Thyroid gland (tissue), 4 donors: ENCODE results near the gene SH3RF3. TPM values are rescaled to one million over a fixed set of nuclear protein-coding genes. Genes with fewer than 3 reads are reported as not detected.

ENCODE experiments used
- DNase-seq, 2 donors: peaks; one replicate each; pipeline ENCODE4 v3.0.0-alpha.2; 2019
- H3K27ac ChIP-seq, 3 donors: fragments of 200-600 bp; sonication (generic); 1 replicate in 2 of 3; 2 replicates in 1 of 3; pipeline ENCODE4 v1.5.1; 2016 to 2019; ENCODE audit warnings: mild to moderate bottlenecking in 1 of 3, moderate library complexity in 1 of 3
- H3K27me3 ChIP-seq: fragments of 200-600 bp; sonication (generic); one replicate; pipeline ENCODE4 v1.5.1; 2019
- H3K36me3 ChIP-seq, 2 donors: fragments of 200-600 bp; sonication (generic); one replicate each; pipeline ENCODE4 v1.5.1; 2016 to 2019
- H3K4me1 ChIP-seq, 2 donors: fragments of 200-600 bp; sonication (generic); one replicate each; pipeline ENCODE4 v1.5.1; 2017 to 2019
- H3K4me3 ChIP-seq, 3 donors: fragments of 200-600 bp; sonication (generic); replicated peaks in 1 of 3; 1 replicate in 2 of 3; 2 replicates in 1 of 3; pipeline ENCODE4 v1.5.1; 2016; ENCODE audit warnings: mild to moderate bottlenecking in 1 of 3
- H3K9me3 ChIP-seq: fragments of 200-600 bp; sonication (generic); one replicate; pipeline ENCODE4 v1.5.1; 2017
- POLR2A ChIP-seq, 2 donors: fragments of 450-650 bp; IDR thresholded peaks; one replicate each; pipeline ENCODE4 v1.6.1; 2017; ENCODE audit warnings: antibody characterized with exemption in 2 of 2, mild to moderate bottlenecking in 2 of 2, moderate library complexity in 1 of 2
- WGBS, 2 donors: methylation state at CpG; one replicate each; pipeline ENCODE4 v1.1.5; 2017; 5-methylcytosine and 5-hydroxymethylcytosine counted together
- intact Hi-C: fragments of 100-400 bp; cut with DNase I; formaldehyde crosslinking; loops from one replicate; pipeline ENCODE4 v1.15.1; 2023
- total RNA-seq, 4 donors: library from RNA; depleted of rRNA; stranded (reverse); fragments of >200 nt; gene quantifications; one replicate each; pipeline ENCODE4 v1.2.3, GENCODE V29; 2016
- TF ChIP-seq, protein P1 (sequence below), 6 experiments: fragments of 200-600 bp in 3 of 6; fragments of 450-650 bp in 3 of 6; sonication (generic) in 3 of 6; IDR thresholded peaks; one replicate each; pipeline ENCODE4 v1.5.1; 2016 to 2019; ENCODE audit warnings: antibody characterized with exemption in 6 of 6, mild to moderate bottlenecking in 2 of 6, inconsistent platforms in 1 of 6, moderate library complexity in 1 of 6

The SH3RF3 gene
- total RNA-seq, 4 donors from 2014 or later: 2.1 to 7.4 (median 2.8) TPM

DNA sequence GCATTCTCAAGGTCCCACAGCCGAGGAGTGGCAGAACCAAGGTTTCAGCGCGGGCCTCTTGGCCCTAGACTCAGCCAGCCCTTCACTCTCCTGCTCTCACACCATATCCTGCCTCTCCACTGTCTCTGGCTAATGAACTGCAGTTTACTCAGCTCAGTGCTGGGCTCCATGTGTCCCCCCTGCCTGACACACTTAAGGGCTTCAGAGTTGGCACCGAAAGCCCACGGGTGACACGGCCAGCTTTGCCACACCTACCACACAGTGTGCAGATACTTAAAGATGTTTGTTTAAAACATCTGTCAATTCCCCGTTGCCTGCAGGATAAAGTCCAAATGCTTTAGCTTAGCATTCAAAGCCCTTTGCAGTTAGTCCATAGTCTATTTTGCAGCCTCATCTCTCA lies 243.6 kb downstream of the SH3RF3 start:
- Histone ChIP-seq H3K4me3 (no peak overlapping the region), H3K9me3 (no peaks in the 10 kb centered on the region), H3K27me3 (no peaks in the 10 kb centered on the region), H3K36me3 (no peaks in the 10 kb centered on the region), H3K27ac (no peak overlapping the region), H3K4me1 (peaks cover 4 to 9% of the 10 kb centered on the region in 2 donors)
- peak; percentile 71 to 75 for DNase-seq
- 34 to 42% methylated on average over 6 to 7 of the region's 7 CpGs for WGBS, 2 donors
- intact Hi-C loops: no loop called here
- TF ChIP-seq POLR2A (IDR thresholded peaks at IDR 0.05): no peak
- TF ChIP-seq, protein P1, sequence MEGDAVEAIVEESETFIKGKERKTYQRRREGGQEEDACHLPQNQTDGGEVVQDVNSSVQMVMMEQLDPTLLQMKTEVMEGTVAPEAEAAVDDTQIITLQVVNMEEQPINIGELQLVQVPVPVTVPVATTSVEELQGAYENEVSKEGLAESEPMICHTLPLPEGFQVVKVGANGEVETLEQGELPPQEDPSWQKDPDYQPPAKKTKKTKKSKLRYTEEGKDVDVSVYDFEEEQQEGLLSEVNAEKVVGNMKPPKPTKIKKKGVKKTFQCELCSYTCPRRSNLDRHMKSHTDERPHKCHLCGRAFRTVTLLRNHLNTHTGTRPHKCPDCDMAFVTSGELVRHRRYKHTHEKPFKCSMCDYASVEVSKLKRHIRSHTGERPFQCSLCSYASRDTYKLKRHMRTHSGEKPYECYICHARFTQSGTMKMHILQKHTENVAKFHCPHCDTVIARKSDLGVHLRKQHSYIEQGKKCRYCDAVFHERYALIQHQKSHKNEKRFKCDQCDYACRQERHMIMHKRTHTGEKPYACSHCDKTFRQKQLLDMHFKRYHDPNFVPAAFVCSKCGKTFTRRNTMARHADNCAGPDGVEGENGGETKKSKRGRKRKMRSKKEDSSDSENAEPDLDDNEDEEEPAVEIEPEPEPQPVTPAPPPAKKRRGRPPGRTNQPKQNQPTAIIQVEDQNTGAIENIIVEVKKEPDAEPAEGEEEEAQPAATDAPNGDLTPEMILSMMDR (IDR thresholded peaks at IDR 0.05): no peak

DNA sequence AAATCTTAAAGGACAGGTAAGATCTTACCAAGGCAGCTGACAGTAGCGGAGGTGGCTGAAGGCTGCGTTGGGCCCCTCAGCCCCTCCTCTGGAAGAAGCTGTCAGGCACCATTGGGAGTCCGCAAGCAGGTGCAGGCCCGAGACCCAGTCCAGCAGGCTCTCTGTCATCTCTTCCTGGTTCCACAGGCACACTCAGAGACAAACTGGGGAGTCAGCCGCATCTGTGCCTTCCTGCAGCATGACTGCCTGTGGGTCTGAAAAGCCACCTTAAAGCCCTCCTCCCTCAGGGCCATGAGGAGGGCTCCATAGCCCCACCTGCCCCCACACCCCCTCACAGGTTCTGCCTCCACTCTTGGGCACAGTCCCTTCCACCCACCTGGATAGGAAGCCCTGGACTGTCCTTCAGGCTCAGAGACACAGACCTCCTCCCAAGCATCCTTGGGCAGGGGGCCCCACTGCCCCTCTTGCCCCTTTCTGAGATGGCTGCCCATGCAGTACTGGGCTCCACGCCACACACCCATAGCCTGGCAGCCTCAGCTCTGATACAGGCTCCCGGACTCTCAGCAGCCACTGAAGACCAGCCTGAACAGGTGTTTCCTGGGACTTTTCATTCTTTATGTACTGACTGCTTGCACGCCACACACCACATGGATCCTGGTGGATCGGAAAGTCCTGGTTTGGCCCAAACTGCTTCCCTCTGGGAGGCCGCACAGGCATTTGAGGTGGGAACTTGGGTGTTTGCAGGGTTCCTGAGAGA lies 245.0 kb downstream of the SH3RF3 start:
- TF ChIP-seq, protein P1 (IDR thresholded peaks at IDR 0.05): no peak
- no peak for TF ChIP-seq POLR2A (IDR thresholded peaks at IDR 0.05)
- DNase-seq: peak in 1 of 2 donors; percentile 1
- H3K27ac ChIP-seq: no peak overlapping the region
- no peaks in the 10 kb centered on the region for H3K27me3 ChIP-seq
- H3K36me3 ChIP-seq: no peaks in the 10 kb centered on the region
- WGBS, 2 donors: 82 to 90% methylated on average over 8 to 10 of the region's 10 CpGs
- H3K9me3 ChIP-seq: no peaks in the 10 kb centered on the region
- intact Hi-C loops: no loop called here
- no peak overlapping the region for H3K4me3 ChIP-seq
- peaks cover 4 to 9% of the 10 kb centered on the region in 2 donors for H3K4me1 ChIP-seq

DNA sequence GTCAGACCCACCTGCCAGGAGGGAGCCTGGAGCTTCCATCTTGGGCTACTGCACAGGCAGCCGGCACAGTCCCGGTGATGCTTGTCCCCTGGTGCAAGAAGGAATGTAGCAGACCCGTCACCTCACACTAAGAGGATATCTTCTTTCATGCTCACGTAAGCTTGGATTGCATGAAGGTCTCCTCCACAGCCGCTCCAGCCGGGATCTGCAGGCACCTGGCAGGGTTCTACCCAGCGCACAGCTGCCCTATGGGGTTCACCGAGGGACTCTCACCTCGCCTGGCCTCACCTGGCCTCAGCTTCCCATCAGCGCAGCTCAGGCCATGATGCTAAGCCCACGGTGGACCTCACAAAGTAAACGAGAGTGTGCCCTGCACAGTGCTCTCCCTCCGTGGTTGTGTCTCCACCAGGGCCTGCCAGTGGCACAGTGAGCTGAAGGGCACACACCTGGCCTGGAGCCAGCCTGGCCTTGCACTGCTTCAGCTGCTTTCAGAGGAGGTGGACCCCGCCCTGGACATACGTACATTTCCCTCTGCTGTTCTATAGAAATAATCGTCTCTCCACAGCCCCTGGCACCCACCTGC lies 245.6 kb downstream of the SH3RF3 start:
- Histone ChIP-seq H3K36me3 (no peaks in the 10 kb centered on the region), H3K9me3 (no peaks in the 10 kb centered on the region), H3K27ac (no peak overlapping the region), H3K4me1 (peaks cover 4 to 9% of the 10 kb centered on the region in 2 donors), H3K4me3 (no peak overlapping the region), H3K27me3 (no peaks in the 10 kb centered on the region)
- WGBS, 2 donors: 93 to 95% methylated on average over 14 to 15 of the region's 16 CpGs
- DNase-seq: no peak
- TF ChIP-seq, protein P1 (IDR thresholded peaks at IDR 0.05): no peak
- TF ChIP-seq POLR2A (IDR thresholded peaks at IDR 0.05): no peak
- intact Hi-C loops: no loop called here

DNA sequence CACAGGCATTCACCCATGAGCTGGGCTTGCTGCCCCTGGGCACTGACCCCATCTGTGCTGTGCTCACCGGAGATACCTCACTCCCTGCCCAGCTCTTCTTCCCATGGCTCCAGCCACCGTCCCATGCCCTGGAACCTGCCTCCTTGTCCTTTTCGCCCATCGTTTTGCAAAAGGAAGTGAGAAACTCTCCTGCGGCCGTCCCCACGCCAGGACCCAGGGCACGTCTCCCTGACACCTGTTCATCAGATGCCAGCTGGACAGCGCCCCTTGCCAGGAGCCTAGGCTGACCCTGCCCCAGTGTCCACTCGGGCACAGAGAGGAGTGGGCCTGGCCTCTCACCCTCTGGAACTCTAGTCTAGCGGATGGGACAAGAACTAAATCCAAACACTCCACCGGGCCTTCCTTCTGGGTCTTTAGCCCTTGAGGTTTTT lies 246.1 kb downstream of the SH3RF3 start:
- Histone ChIP-seq H3K36me3 (no peaks in the 10 kb centered on the region), H3K9me3 (no peaks in the 10 kb centered on the region), H3K4me3 (no peak overlapping the region), H3K27ac (no peak overlapping the region), H3K27me3 (no peaks in the 10 kb centered on the region), H3K4me1 (peaks cover 4 to 9% of the 10 kb centered on the region in 2 donors)
- TF ChIP-seq POLR2A (IDR thresholded peaks at IDR 0.05): no peak
- TF ChIP-seq, protein P1 (IDR thresholded peaks at IDR 0.05): no peak
- intact Hi-C loops: no loop called here
- no peak for DNase-seq
- WGBS, 2 donors: 93 to 96% methylated on average over 12 of the region's 12 CpGs

DNA sequence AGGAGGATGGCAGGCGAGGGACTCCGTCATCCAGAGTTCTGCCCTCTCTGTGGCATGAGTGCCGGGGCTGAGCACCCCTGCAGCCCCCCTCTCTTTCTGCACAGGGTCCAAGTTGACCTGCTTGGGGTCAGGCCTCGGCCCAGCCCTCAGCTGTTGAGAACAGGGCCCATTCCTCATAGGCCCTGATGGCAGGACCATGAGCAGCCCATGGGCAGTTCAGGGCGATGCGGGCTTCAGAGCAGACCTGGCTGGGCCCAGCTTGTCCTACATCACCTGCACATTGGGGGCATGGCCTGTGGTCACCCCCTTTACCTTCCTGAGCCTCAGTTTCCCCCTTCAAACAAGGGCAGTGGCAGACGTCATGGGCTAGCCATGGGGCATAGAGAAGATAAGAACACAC lies 246.7 kb downstream of the SH3RF3 start:
- Histone ChIP-seq H3K4me1 (peaks cover 4 to 9% of the 10 kb centered on the region in 2 donors), H3K36me3 (no peaks in the 10 kb centered on the region), H3K9me3 (no peaks in the 10 kb centered on the region), H3K27me3 (no peaks in the 10 kb centered on the region), H3K27ac (no peak overlapping the region), H3K4me3 (no peak overlapping the region)
- no peak for DNase-seq
- TF ChIP-seq, protein P1 (IDR thresholded peaks at IDR 0.05): no peak
- TF ChIP-seq POLR2A (IDR thresholded peaks at IDR 0.05): no peak
- WGBS, 2 donors: 89 to 94% methylated on average over 7 of the region's 7 CpGs
- intact Hi-C loops: no loop called here
